GM19468 (cell line): ENCODE data around the gene ACE.

ENCODE experiments used
- ATAC-seq: cut with Tn5 transposase; IDR thresholded peaks from one replicate; pipeline ENCODE4 v1.9.1; 2021; ENCODE audit warnings: mild to moderate bottlenecking, moderate library complexity, moderate number of reproducible peaks; ENCODE audit not compliant: unreplicated experiment; ENCODE audit errors: extremely low read depth

Gene ACE

GRCh38 chr17:63511331-63511730 lies 34.5 kb downstream of the ACE start:
- ATAC-seq, result no peak

- ATAC-seq, result no peak
These were observed 35.5 kb downstream of the ACE start for GRCh38 chr17:63512388-63512787.

- ATAC-seq, result no peak
These were observed 36.2 kb downstream of the ACE start for GRCh38 chr17:63512896-63513644.

GRCh38 chr17:63514477-63514876 lies 37.6 kb downstream of the ACE start:
- ATAC-seq, result no peak

- no peak for ATAC-seq
These were observed 38.1 kb downstream of the ACE start for GRCh38 chr17:63514974-63515373.

GRCh38 chr17:63515426-63515825 lies 38.6 kb downstream of the ACE start:
- no peak for ATAC-seq

GRCh38 chr17:63516910-63517824 lies 40.3 kb downstream of the ACE start:
- no peak for ATAC-seq

GRCh38 chr17:63517825-63518534 lies 41.1 kb downstream of the ACE start:
- ATAC-seq, result no peak

- no peak for ATAC-seq
These were observed 42.4 kb downstream of the ACE start for GRCh38 chr17:63519116-63519881.

GRCh38 chr17:63519972-63520882 lies 43.4 kb downstream of the ACE start:
- ATAC-seq, result no peak

GRCh38 chr17:63523253-63523855 lies 46.5 kb downstream of the ACE start, which contains the start of gene KCNH6:
TSS of gene KCNH6 (plus strand) at chr17:63523358. CDS start at chr17:63523414, 56 bp downstream.
- no peak for ATAC-seq

GRCh38 chr17:63524051-63524450 lies 47.2 kb downstream of the ACE start:
- no peak for ATAC-seq

GRCh38 chr17:63525190-63525946 lies 48.5 kb downstream of the ACE start:
- no peak for ATAC-seq

GRCh38 chr17:63526861-63527260 lies 50.0 kb downstream of the ACE start:
- ATAC-seq, result no peak

- no peak for ATAC-seq
These were observed 51.3 kb downstream of the ACE start for GRCh38 chr17:63528183-63528582.

- ATAC-seq, result no peak
These were observed 53.1 kb downstream of the ACE start for GRCh38 chr17:63529711-63530556.

GRCh38 chr17:63530557-63531021 lies 53.7 kb downstream of the ACE start:
- ATAC-seq, result no peak
